Stimulated activated naive CD4-positive, alpha-beta T cell treated with Interleukin-2 at 50 U/mL for 16 hours (primary cell): ENCODE results near the gene TRHDE.

ENCODE experiments used
- DNase-seq: peaks from one replicate; lab custom pipeline; 2025; lab: John Stamatoyannopoulos, UW

TRHDE gene

DNA sequence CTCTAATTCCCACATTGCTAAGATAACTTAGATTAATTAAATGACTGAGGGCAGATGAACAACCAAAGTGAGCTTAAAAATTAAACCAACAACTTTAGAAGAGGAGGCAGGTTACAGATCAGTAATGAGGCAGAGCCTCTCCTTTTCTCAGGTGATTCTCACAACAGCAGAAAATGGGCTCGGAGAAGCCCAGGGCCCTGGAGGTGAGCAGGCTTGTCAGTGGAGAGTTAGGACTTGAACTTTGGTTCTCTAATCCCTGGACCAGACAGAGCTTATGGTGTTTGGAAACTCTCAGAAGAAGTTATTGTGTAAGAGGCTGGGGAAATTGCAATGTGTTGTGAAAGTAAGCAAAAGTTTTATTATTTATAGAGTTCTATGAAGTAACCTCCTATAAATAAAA is 2.8 kb downstream of the TRHDE start:
- no peak for DNase-seq

DNA sequence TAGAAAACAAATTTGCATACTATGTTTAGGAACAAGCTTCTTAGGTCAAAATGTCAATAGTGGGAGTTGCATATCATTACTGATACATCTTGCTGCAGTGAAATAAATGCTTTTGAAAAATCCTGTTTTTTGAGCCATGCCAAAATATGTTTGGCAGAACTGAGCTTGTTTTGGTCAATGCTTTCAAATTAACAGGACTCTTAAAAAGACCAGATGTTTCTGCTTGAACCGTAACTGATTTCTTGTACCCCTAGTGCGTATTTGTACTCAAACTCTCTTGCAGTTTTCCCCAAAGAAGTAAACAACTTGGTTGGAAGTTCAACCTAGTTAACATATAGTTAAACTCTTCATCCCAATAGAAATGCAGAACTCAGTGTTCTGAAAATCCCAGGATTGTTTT is 3.4 kb downstream of the TRHDE start:
- no peak for DNase-seq

DNA sequence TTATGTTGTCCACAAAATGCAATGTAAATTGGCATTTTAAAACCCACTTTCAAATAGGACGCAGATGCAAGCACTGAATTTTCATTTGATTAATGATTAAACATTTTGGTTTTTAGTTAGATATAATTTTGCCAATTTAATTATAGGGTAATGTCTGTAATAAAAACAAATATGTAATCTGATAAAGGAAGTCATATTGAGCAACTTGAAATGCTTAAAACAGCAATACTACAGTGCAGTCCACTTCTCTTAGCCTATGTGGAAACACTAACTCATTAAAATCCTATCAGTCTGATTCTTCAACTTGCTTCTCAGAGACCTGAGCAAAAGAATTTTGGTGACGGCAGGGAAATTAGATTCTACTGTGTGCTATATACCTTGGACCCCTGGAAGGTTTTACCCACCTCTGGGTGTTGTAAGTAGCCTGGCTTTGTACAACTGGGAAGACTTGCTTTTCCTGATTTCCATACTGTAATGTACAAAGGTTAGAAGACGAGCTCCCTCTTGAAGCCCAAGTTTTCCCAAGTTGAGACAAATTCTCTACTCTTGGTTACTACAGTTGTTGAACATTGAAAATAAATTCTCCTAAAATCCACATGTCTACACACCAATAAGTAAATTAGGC is 4.1 kb downstream of the TRHDE start:
- DNase-seq, result no peak

DNA sequence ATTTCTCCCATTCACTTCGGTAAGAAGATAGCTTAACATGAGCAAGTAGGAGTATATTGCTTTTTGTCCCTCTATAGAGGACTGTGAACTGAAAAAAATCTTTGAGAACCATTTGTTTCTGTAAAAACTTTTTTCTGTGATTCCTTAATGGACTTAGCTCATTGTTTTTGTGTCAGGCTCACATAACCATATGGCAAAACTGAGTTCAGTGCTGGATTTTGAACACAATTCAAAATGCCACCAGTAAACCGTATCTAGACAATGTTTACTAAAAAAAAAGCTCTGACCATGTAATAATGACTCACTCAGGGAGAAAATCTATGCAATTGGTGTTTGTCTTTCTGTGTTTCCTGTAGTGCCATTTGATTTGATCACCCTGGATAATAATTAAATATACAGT is 5.2 kb downstream of the TRHDE start:
- DNase-seq, result no peak

DNA sequence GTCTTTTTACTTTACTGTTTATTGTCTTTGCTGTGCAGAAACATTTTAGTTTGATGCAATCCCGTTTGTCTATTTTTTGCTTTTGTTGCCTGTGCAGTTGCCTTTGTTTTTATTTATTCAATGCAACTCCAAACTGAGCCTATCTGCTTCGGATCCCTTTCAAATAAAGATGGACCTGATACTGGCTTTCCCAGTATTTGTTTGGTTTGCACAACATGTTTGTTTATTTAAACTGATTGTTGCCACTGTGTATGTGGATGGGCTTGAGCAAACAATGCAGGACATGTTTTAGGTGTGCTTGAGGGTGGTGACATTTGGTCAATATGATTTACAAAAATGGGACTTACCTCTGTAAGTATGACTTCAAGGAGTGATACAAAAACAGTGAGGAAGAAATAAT is 6.7 kb downstream of the TRHDE start:
- DNase-seq, result no peak

DNA sequence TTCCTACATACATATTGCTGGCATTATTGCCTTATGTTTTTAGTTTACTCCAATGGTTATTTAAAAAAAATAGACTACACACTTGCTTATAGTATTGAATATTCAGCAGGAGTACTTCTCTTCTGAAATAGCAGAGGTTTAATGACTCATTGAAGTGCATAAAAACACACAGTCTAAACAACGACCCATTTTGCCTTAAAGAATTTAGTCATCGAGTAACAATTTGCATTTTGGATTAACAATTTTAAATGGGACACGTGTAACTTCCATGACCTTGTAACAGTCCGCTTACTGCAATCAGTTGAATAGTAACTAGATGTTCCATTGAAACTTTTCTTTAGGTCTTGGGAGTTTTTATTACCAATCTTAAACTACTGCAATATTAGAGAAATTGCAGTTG is 9.0 kb downstream of the TRHDE start:
- no peak for DNase-seq

DNA sequence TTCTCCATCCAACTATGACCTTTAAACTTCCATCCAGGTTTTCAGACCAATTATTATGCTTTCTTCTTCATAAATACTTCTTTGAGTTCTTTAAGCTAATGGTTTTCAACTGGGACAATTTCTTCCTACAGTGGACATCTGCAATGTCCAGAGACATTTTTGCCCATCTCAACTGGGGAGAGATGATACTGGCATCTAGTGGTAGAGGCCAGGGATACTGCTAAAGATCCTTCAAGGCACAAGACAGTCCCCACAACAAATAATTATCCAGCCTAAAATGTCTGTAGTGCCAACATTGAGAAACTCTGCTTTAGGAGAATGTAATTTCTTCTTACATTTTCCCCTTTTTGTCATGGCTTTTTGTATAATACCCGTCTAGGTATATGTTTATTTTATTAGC is 10.6 kb downstream of the TRHDE start:
- no peak for DNase-seq

DNA sequence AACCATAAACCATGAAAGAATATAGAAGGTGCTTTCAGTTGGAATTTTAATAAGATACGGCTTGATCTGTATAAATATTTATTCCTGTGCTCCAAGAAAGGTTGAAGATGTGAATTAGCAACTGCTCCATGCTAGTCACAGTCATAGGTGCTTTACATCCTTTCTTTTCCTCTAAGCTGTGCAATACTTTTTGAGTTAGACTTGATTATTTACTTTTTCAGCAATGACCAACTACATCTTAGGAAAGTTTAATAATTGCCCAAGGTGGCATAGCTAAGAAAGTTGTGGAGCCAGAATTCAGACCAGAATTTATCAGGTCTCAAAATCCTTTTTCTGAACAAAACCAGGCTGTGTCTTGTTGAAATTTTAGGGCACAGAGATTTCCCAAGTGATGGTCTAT is 13.7 kb downstream of the TRHDE start:
- DNase-seq, result no peak

DNA sequence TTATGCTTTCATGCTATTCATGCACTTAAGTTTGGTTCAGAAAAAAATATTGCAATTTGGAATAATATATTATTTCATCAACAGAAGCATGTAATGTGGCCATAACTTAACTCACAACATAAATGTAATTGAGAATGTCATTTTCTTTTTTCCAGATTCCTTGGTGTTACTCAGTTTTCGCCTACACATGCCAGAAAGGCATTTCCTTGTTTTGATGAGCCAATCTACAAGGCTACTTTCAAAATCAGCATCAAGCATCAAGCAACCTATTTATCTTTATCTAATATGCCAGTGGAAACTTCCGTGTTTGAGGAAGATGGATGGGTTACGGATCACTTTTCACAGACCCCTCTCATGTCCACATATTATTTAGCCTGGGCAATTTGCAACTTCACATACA is 14.4 kb downstream of the TRHDE start:
- DNase-seq, result no peak

DNA sequence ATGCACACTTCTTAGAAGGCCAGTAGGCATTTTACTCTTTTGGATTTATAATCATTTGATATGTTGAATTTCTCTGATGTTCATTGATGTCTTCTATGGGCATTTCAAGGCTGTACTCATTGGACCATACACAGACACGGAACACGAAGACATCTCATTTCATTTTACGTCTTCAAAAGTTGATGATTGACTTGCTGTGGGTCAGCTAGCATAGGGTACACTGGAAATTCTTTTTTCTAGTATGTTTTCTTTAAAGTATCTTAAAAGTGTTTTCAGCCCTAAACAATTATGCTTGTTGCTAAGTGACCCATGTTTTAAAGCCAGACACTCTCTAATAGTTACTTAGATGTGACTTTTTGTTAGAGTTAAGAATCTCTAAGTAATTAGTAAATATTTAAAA is 16.3 kb downstream of the TRHDE start:
- DNase-seq, result no peak

DNA sequence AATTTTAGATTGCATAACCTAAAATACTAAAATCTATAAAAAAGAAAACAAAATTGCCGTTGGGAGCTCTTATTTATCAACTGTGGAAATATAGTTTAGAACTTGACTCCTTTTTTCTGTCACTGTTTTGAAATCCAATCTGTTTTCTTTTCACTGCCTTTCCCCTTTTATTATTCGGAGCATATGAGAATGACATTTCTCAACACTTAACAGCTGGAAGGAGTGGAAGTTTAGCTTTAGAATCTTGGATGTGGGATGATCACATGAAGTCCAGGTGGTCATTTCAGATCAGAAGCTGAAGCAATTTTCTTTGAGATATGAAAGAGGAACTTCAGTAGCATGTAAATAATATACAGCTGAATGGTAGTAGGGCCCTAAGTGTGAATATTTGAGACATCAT is 16.7 kb downstream of the TRHDE start:
- DNase-seq, result no peak

DNA sequence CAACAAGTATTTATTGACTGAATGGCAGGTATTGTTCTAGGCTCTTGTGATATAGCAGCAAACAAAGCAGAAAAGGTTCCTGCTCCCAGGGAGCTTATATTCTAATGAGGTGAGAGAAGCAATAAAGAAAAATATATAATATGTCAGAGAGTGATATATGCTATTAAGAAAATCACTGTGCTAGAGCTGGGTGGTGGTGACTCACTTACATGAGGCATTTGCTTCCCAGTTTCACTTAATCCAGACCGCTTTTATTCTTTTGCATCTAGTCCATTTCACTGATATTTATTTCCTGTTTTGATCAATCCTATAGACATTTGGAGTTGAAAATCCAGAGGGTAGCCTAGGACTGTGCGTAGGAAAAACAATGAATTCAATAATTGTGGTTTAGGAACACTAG is 17.5 kb downstream of the TRHDE start:
- DNase-seq, result no peak

DNA sequence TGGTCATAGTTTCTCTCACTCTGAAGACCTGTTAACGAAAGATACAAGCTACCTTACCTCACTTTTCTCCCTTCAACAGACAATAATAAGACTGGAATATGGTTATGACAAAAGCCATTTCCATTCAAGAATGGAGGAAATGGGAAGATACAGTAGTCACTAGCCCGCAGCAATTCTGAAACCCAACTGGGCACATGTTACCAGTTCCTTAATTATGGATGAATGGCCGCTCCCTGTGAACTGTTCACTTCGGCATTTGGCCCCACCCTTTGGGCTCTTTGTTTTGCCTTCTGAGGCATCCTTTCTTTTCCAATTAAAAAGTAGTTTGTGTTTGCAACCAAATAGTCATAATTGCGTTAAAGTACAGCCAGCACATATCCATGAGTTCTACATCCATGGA is 19.0 kb downstream of the TRHDE start:
- DNase-seq, result no peak

DNA sequence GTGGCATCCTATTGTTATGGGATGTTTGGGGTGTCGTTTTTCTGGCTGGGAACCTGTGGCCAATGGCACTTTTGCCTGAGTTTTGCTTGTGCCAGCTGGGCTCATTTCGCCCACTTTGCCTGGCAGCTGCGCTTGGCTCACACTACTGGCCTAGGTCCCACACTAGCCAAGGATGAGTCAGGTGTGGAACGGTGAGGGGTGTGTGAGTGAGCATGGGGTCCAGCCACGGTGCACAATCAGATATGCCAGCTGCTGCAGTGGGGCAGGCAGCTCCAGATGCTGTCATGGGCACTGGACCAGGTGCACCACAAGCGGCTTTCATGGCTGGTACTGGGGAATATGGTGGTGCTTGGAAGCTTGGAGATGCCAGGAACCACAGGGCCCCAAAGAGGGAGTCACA is 21.5 kb downstream of the TRHDE start:
- no peak for DNase-seq

DNA sequence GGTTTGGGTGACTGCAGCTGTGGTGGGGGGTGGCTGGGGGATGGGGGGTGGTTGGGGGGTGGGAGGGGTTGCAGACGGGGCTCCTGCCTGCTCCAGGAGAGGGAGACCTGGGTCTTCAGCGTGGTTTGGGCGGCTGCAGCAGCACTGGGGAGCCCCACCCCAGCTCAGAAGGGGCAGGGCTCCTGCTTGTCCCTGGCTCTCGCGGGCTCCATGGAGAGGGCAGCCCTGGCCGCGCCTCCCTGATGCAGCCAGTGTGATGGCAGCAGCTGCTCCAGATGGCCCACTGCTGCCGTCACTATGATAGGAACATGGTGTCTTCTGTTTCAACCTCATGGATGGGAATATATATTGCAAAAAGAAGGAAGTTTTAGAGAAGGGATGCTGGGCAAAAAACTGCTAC is 22.9 kb downstream of the TRHDE start:
- DNase-seq, result no peak

DNA sequence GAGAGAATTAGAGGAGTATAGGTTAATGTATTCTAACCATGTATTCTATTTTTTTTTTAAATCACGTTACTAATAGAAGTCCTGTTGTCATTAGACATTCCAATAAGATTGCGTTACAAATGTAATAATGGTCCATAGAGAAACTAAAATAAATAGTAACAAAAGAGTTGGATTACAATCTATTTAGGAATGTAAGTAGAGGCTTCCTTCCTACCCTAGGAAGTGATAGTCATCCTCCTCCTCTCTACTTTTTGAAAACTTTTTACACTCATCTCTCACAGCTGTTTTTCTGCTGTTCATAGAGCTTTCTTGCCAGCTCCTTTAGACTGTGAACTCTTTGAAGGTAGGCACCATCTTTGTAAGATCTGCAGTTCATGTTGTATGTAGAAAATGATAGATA is 23.6 kb downstream of the TRHDE start:
- DNase-seq, result no peak

DNA sequence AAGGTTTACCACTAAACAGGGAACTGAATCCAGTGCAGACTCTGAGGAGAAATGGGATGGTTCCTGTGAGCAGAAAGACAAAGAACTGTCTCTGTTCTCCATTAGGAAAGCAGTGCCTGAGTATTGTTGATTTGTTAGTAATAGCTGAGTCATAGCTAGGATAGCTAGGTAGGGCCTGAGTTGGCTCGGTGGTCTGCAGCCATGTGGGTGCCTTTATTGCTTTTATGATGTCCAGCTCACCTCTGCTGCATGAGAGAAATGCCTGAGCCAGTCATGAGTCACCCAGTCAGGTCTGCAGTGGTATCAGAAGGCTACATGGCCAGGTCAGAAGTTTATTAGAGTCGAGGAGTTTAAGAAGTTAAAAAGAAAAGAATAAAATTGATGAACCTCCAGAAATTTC is 24.2 kb downstream of the TRHDE start:
- DNase-seq, result no peak

DNA sequence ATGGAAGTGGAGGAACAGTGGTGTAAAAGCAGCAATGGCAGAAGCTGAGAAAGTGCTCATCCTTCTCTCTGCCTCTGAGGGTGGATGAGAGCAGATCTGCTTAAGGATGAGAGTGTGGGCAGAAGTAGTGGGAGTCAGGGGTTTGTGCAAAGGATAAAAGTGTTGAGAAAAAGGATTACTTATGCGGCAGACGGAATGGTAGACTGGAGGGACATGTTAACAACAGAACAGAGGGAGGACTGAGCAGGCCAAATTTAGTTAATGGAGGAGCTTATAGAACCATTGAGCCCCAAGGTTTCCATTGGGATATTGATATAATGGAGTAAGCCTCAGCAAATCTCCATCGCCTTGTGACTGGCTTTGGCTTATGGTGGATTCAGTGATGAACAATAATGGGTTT is 25.5 kb downstream of the TRHDE start:
- no peak for DNase-seq

DNA sequence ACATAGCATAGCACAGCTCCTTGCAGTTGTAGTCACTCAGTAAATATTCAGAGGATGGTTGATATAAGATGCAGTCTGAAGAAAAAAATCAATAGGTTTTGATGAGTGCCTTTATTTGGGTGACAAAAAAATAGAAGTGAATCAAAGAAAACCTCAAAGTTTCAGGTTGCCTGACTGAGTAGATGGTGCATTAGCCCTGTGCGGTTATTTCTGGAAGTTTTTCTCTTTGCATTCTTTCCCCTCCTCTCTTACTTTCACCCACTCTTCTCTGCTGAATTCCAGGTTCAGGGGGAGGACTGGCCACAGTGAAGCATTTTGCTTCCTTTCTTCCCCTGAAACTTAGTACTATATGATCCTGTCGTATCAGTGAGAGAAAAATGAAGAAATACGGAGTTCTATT is 28.6 kb downstream of the TRHDE start:
- DNase-seq, result no peak

DNA sequence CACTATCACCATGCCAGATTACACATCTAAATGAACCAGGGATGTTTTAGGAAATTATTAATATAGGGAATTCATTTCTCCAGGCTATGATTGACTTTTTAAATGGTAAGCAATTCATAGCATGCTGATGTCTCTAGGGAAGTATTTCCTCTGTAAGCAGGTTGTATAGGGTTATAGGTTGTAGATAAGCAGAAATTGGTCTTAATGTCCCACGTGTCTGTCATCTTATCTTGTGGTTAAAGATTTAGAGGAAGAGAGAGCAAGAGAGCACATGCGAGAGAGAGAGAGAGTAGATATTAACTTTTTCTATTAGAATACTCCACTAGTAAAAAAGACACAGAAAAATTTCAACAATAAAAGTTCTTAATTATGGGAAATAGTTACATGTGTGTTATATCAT is 32.6 kb downstream of the TRHDE start:
- DNase-seq, result no peak

DNA sequence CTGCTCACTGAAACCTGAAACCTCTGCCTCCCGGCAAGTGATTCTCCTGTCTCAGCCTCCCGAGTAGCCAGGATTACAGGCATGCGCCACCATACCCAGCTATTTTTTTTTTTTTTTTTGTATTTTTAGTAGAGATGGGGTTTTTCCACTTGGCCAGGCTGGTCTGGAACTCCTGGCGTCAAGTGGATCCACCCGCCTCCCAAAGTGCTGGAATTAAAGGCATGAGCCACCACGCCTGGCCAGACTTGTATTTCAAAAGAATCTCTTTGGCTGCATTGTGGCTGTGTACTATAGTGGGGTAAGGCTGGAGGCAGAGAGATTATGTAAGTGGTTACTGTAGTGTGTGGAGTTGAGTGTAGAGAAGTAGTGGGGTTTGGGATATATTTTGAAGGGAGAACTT is 35.1 kb downstream of the TRHDE start:
- no peak for DNase-seq

DNA sequence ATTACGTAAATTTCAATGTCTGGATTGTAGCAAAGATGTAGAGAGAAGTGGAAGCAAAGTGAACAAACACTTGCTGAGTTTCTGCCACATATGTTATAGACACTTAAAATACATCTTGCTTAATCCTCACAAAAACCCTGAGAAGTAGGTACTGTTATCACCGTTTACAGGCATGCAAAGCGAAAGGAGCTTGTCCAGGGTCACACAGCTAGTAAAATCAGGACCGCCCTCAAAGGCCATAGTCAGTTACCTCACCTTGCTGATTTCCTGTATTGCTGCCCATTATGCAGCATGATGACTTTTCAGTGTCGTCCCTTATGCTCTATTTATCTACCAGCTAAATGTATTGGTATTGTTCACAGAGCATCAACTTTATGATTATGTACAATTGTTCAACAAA is 39.8 kb downstream of the TRHDE start:
- no peak for DNase-seq

DNA sequence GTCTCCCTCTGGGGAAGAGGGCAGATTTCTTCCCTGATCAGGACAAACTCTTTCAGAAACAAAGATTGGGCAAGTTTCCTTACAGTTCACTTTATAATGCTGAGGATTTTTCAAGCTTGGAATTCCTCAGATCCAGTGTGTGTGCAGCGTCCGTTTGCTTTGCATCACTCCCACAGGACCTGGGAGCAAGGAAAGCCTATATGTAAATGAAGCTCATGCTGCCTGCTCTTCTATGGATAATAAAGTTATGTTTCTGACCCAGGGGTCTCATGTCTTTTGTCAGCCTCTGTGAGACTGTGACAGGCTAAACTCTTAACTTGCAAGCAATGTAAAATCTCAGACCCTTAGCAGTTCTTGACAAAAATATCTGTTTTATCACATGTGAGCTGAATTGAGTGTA is 41.6 kb downstream of the TRHDE start:
- no peak for DNase-seq

DNA sequence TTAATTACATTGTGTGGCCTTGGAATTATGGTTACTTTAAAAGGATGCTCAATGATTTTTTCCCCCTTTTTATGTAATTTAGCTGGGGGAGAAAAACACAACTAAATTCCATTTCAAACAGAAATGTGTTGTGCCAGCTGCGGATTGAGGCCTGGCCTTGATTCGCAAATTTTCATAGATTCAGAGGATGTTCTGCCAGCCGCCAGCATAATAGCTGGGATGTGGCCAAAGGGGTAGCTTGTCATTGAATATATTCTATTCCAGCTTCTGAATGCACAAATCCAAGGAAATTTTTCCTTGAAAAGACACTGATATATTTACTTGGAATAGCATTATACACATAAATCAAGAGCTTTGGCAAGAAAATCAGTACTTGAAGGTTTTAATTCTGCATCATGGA is 43.7 kb downstream of the TRHDE start:
- DNase-seq, result no peak

DNA sequence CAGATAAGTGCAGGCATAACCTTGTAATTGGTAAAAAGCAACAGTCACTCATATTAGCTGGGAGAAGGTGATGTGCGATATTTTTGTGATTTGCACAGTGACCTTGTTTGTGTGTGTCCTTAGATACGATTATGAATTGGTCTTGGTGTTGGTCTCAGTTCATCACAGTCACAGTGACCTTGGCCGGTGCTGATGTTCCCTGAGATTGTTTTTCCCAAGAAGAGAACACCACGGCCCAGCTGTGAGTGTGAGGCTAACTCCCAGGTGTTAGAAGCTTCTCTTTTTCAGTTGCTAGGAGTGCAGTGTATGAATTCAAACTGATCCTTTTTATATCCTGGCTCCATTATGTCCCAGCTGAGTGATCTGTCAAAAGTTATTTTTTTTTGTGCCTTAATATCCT is 46.2 kb downstream of the TRHDE start:
- no peak for DNase-seq
